Nephron progenitor cell (in vitro differentiated cells): Measurements from ENCODE around the gene CPED1.

Source experiments
- DNase-seq: peaks from one replicate; pipeline ENCODE4 v3.0.0; 2021
- H3K27ac Mint-ChIP-seq: 2 replicates; pipeline ENCODE4 v1.8.0; 2021; ENCODE audit warnings: mild to moderate bottlenecking, moderate library complexity, mixed read lengths
- H3K27me3 Mint-ChIP-seq: 2 replicates; pipeline ENCODE4 v1.8.0; 2021; ENCODE audit warnings: mild to moderate bottlenecking, low read depth, mixed read lengths; ENCODE audit not compliant: poor library complexity
- H3K36me3 Mint-ChIP-seq: 2 replicates; pipeline ENCODE4 v1.8.0; 2021; ENCODE audit warnings: low read depth, mixed read lengths
- H3K4me1 Mint-ChIP-seq: 2 replicates; pipeline ENCODE4 v1.8.0; 2021; ENCODE audit warnings: mixed read lengths
- H3K4me3 Mint-ChIP-seq: 2 replicates; pipeline ENCODE4 v1.8.0; 2021; ENCODE audit warnings: mild to moderate bottlenecking, moderate library complexity, mixed read lengths
- H3K9me3 Mint-ChIP-seq: 2 replicates; pipeline ENCODE4 v1.8.0; 2021; ENCODE audit warnings: mild to moderate bottlenecking, moderate library complexity, mixed read lengths
- CTCF ChIP-seq: fragments of 200-600 bp; sonication (generic); IDR thresholded peaks from 2 replicates; pipeline ENCODE4 v1.5.0; 2021; ENCODE audit warnings: antibody characterized with exemption

The CPED1 gene

GRCh38 chr7:121026577-121027111, 38.1 kb downstream of the CPED1 start:
- Mint-ChIP-seq H3K9me3 (peaks cover 22% of the 10 kb centered on the region), H3K4me3 (no peak overlapping the region), H3K27ac (no peak overlapping the region), H3K36me3 (peaks cover 19% of the 10 kb centered on the region), H3K4me1 (peaks cover 62% of the 10 kb centered on the region), H3K27me3 (no peaks in the 10 kb centered on the region)
- DNase-seq, result no peak
- TF ChIP-seq CTCF, result no peak

GRCh38 chr7:121027761-121028669, 39.5 kb downstream of the CPED1 start:
- Mint-ChIP-seq H3K4me3 (no peak overlapping the region), H3K9me3 (peaks cover 22% of the 10 kb centered on the region), H3K4me1 (peaks cover 51% of the 10 kb centered on the region), H3K36me3 (peaks cover 19% of the 10 kb centered on the region), H3K27ac (no peak overlapping the region), H3K27me3 (no peaks in the 10 kb centered on the region)
- TF ChIP-seq CTCF, result no peak
- DNase-seq, result no peak

- Mint-ChIP-seq H3K4me1 (peaks cover 42% of the 10 kb centered on the region), H3K4me3 (no peak overlapping the region)
Observed at GRCh38 chr7:121029302-121029701, 40.8 kb downstream of the CPED1 start.

GRCh38 chr7:121030308-121030707, 41.8 kb downstream of the CPED1 start:
- Mint-ChIP-seq H3K27ac (no peak overlapping the region), H3K27me3 (no peaks in the 10 kb centered on the region), H3K36me3 (peaks cover 19% of the 10 kb centered on the region), H3K4me1 (peaks cover 32% of the 10 kb centered on the region), H3K9me3 (peaks cover 22% of the 10 kb centered on the region), H3K4me3 (no peak overlapping the region)
- TF ChIP-seq CTCF, result no peak
- no peak for DNase-seq

More at GRCh38 chr7:121029302-121029701, 40.8 kb downstream of the CPED1 start:
- TF ChIP-seq CTCF, result no peak
- no peak for DNase-seq
- H3K27me3 Mint-ChIP-seq, result no peaks in the 10 kb centered on the region
- H3K9me3 Mint-ChIP-seq, result peaks cover 22% of the 10 kb centered on the region
- no peak overlapping the region for H3K27ac Mint-ChIP-seq
- H3K36me3 Mint-ChIP-seq, result peaks cover 19% of the 10 kb centered on the region

GRCh38 chr7:121032645-121033460, 44.3 kb downstream of the CPED1 start:
- peaks cover 17% of the 10 kb centered on the region for H3K9me3 Mint-ChIP-seq
- DNase-seq, result no peak
- H3K36me3 Mint-ChIP-seq, result peaks cover 13% of the 10 kb centered on the region
- peaks cover 13% of the 10 kb centered on the region for H3K4me1 Mint-ChIP-seq
- no peak for TF ChIP-seq CTCF
- H3K27me3 Mint-ChIP-seq, result no peaks in the 10 kb centered on the region
- H3K4me3 Mint-ChIP-seq, result no peak overlapping the region
- peak overlapping the region; percentile 40 for H3K27ac Mint-ChIP-seq
